ENCODE results near the gene ITCH. TPM values are rescaled to one million over a fixed set of nuclear protein-coding genes. Genes with fewer than 3 reads are reported as not detected.

ITCH gene
- total RNA-seq, 1 experiment from 2014 or later: 78.8 TPM

DNA sequence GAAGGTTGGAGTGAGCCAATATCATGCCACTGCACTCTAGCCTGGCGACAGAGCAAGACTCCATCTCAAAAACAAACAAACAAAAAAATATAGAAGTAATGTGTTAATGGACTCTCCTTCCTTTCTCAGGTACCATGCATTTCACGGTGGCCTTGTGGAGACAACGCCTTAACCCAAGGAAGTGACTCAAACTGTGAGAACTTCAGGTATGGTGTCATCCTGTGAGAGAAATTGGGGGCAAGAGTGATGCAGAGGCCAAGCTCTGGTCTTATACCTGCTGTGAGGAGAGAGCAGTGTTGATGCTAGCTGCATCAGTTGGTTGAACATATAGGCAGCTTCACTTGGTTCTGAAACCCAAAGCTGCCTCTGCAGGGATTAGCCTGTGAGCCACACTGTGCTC lies 6.2 kb downstream of the ITCH start:
- Histone ChIP-seq H3K9ac (ENCODE audit: low read length) (no peak overlapping the region), H3K9me3 (ENCODE audit: control insufficient read depth in 1 of 2, insufficient read depth in 1 of 2, low read depth in 1 of 2, low read length in 2 of 2) (no peaks in the 10 kb centered on the region), H2AFZ (ENCODE audit: low read depth, low read length, poor library complexity, severe bottlenecking) (no peak overlapping the region), H3K4me3 (replicated peaks in 1 of 2; ENCODE audit: low read depth in 1 of 2, low read length in 2 of 2) (no peak overlapping the region), H3K4me1 (ENCODE audit: control insufficient read depth in 1 of 2, insufficient read depth in 2 of 2, low read length in 2 of 2) (peaks cover 17 to 55% of the 10 kb centered on the region in 2 experiments), H4K20me1 (ENCODE audit: insufficient read depth) (peaks cover 4% of the 10 kb centered on the region; the same call in 1 of the 2 replicates), H3K27ac (ENCODE audit: low read depth, low read length) (no peak overlapping the region), H3K4me2 (ENCODE audit: low read length) (peak overlapping the region; percentile 52), H3K36me3 (ENCODE audit: control insufficient read depth in 1 of 2, insufficient read depth in 2 of 2, low read length in 2 of 2) (peaks cover 19 to 31% of the 10 kb centered on the region in 2 experiments), H3K9me2 (ENCODE audit: insufficient read depth) (no peaks in the 10 kb centered on the region), H3K27me3 (ENCODE audit: insufficient read depth, low read length) (no peaks in the 10 kb centered on the region), H3K79me2 (ENCODE audit: insufficient read depth, low read length) (peaks cover 94% of the 10 kb centered on the region)
- DNase-seq (ENCODE audit: low read depth, low spot score): no peak
- ChIA-PET RAD21 (ENCODE audit: low non-redundant PET in 1 of 2, low total read pairs in 2 of 2, uncharacterized antibody in 2 of 2, unreplicated experiment in 2 of 2) (no interaction called here), POLR2A (interaction anchor here (0.6 kb wide), 1 partner anchor 56 kb away, joined by 3 read pairs; no protein-coding TSS in a partner anchor), CTCF (no interaction called here)
- no peak for TF ChIP-seq ELF1 (IDR thresholded peaks at IDR 0.05; ENCODE audit: borderline replicate concordance, low read depth)
- no peak for TF ChIP-seq EGR1 (IDR thresholded peaks at IDR 0.05; ENCODE audit: low read depth)
- TF ChIP-seq ATF3 (IDR thresholded peaks at IDR 0.05): no peak
- no peak for TF ChIP-seq SIN3A (IDR thresholded peaks at IDR 0.05; ENCODE audit: low read depth)
- no peak for TF ChIP-seq RAD21 (IDR thresholded peaks at IDR 0.05; ENCODE audit: low read depth)
- no peak for TF ChIP-seq ZBTB33 (IDR thresholded peaks at IDR 0.05; ENCODE audit: extremely low read depth, insufficient replicate concordance, low read length)
- no peak for TF ChIP-seq TCF7L2 (IDR thresholded peaks at IDR 0.05; ENCODE audit: borderline replicate concordance, extremely low read depth, insufficient read depth, insufficient read length)
- BruUV-seq (replicated peaks): no TSS peak
- intact Hi-C loops (cut with micrococcal nuclease): no loop called here
- ATAC-seq: peak; percentile 67

GRCh38 chr20:34370062-34370461 lies 7.0 kb downstream of the ITCH start:
- Histone ChIP-seq H3K27ac (ENCODE audit: low read depth, low read length) (no peak overlapping the region), H3K27me3 (ENCODE audit: insufficient read depth, low read length) (no peaks in the 10 kb centered on the region), H3K79me2 (ENCODE audit: insufficient read depth, low read length) (peaks cover 91% of the 10 kb centered on the region), H3K9ac (ENCODE audit: low read length) (no peak overlapping the region), H3K9me3 (ENCODE audit: control insufficient read depth in 1 of 2, insufficient read depth in 1 of 2, low read depth in 1 of 2, low read length in 2 of 2) (no peaks in the 10 kb centered on the region), H2AFZ (ENCODE audit: low read depth, low read length, poor library complexity, severe bottlenecking) (no peak overlapping the region), H3K9me2 (ENCODE audit: insufficient read depth) (no peaks in the 10 kb centered on the region), H4K20me1 (ENCODE audit: insufficient read depth) (peaks cover 4% of the 10 kb centered on the region; the same call in 1 of the 2 replicates), H3K4me3 (replicated peaks in 1 of 2; ENCODE audit: low read depth in 1 of 2, low read length in 2 of 2) (no peak overlapping the region), H3K36me3 (ENCODE audit: control insufficient read depth in 1 of 2, insufficient read depth in 2 of 2, low read length in 2 of 2) (peaks cover 22 to 34% of the 10 kb centered on the region in 2 experiments), H3K4me1 (ENCODE audit: control insufficient read depth in 1 of 2, insufficient read depth in 2 of 2, low read length in 2 of 2) (peaks cover 14 to 47% of the 10 kb centered on the region in 2 experiments), H3K4me2 (ENCODE audit: low read length) (no peak overlapping the region)
- no peak for ATAC-seq
- ChIA-PET CTCF (no interaction called here), POLR2A (interaction anchor here (0.6 kb wide), 1 partner anchor 57 kb away, joined by 3 read pairs; no protein-coding TSS in a partner anchor), RAD21 (ENCODE audit: low non-redundant PET in 1 of 2, low total read pairs in 2 of 2, uncharacterized antibody in 2 of 2, unreplicated experiment in 2 of 2) (no interaction called here)
- no peak for DNase-seq (ENCODE audit: low read depth, low spot score)
- intact Hi-C loops (cut with micrococcal nuclease): no loop called here
- BruUV-seq (replicated peaks): no TSS peak
- TF ChIP-seq ZNF274 (IDR thresholded peaks at IDR 0.05; ENCODE audit: low read depth, low read length): no peak
- no peak for TF ChIP-seq ELF1 (IDR thresholded peaks at IDR 0.05; ENCODE audit: borderline replicate concordance, low read depth)
- TF ChIP-seq FOSL1 (IDR thresholded peaks at IDR 0.05; ENCODE audit: low read depth): no peak
- no peak for TF ChIP-seq TCF7L2 (IDR thresholded peaks at IDR 0.05; ENCODE audit: borderline replicate concordance, extremely low read depth, insufficient read depth, insufficient read length)
- no peak for TF ChIP-seq SRF (IDR thresholded peaks at IDR 0.05; ENCODE audit: low read depth)
- no peak for TF ChIP-seq CTCF (IDR thresholded peaks at IDR 0.05 in 2 of 3, conservative IDR thresholded peaks at IDR 0.05 in 1 of 3; ENCODE audit: borderline replicate concordance in 1 of 3, insufficient read depth in 1 of 3, low read depth in 2 of 3, low read length in 2 of 3)
- no peak for TF ChIP-seq POLR2AphosphoS5 (IDR thresholded peaks at IDR 0.05; ENCODE audit: low read depth, low read length)
- TF ChIP-seq MAX (IDR thresholded peaks at IDR 0.05): no peak
- no peak for TF ChIP-seq CBX3 (IDR thresholded peaks at IDR 0.05; ENCODE audit: low read depth)
- TF ChIP-seq ZFX (IDR thresholded peaks at IDR 0.05): no peak
